BE2C (cell line): ENCODE data around the gene RAB11FIP4.

ENCODE experiments used
- DNase-seq: peaks from one replicate; pipeline ENCODE4 v3.0.0-alpha.2; 2020
- H3K27me3 ChIP-seq: fragments of 250-450 bp; sonication (Bioruptor Pico); 2 replicates; pipeline ENCODE4 v1.5.1; 2020; ENCODE audit warnings: mild to moderate bottlenecking
- H3K36me3 ChIP-seq: fragments of 250-450 bp; sonication (Bioruptor Pico); 2 replicates; pipeline ENCODE4 v1.5.1; 2020; ENCODE audit warnings: mild to moderate bottlenecking
- H3K4me1 ChIP-seq: fragments of 250-450 bp; sonication (Bioruptor Pico); 2 replicates; pipeline ENCODE4 v1.5.1; 2020
- H3K4me3 ChIP-seq: 2 replicates; pipeline ENCODE4 v1.5.1; 2011; ENCODE audit warnings: low read depth, low read length
- H3K9me3 ChIP-seq: fragments of 250-450 bp; sonication (Bioruptor Pico); 2 replicates; pipeline ENCODE4 v1.5.1; 2020
- CTCF ChIP-seq: IDR thresholded peaks from 2 replicates; pipeline ENCODE4 v1.5.1; 2012; ENCODE audit warnings: mild to moderate bottlenecking, low read depth, low read length

RAB11FIP4 gene

GRCh38 chr17:31452101-31452500, 60.6 kb downstream of the RAB11FIP4 start:
- TF ChIP-seq CTCF = no peak
- Histone ChIP-seq H3K36me3 (no peaks in the 10 kb centered on the region), H3K4me1 (no peaks in the 10 kb centered on the region), H3K9me3 (no peaks in the 10 kb centered on the region), H3K4me3 (no peak overlapping the region), H3K27me3 (no peaks in the 10 kb centered on the region)
- DNase-seq = no peak

GRCh38 chr17:31452561-31453110, 61.2 kb downstream of the RAB11FIP4 start:
- Histone ChIP-seq H3K27me3 (no peaks in the 10 kb centered on the region), H3K4me3 (no peak overlapping the region), H3K36me3 (no peaks in the 10 kb centered on the region), H3K9me3 (no peaks in the 10 kb centered on the region), H3K4me1 (no peaks in the 10 kb centered on the region)
- no peak for DNase-seq
- no peak for TF ChIP-seq CTCF

GRCh38 chr17:31453896-31454295, 62.4 kb downstream of the RAB11FIP4 start:
- Histone ChIP-seq H3K4me3 (no peak overlapping the region), H3K9me3 (no peaks in the 10 kb centered on the region), H3K36me3 (no peaks in the 10 kb centered on the region), H3K27me3 (no peaks in the 10 kb centered on the region), H3K4me1 (no peaks in the 10 kb centered on the region)
- TF ChIP-seq CTCF = no peak
- DNase-seq = no peak

- Histone ChIP-seq H3K27me3 (no peaks in the 10 kb centered on the region), H3K9me3 (no peaks in the 10 kb centered on the region), H3K4me1 (no peaks in the 10 kb centered on the region), H3K4me3 (no peak overlapping the region), H3K36me3 (no peaks in the 10 kb centered on the region)
- no peak for TF ChIP-seq CTCF
- no peak for DNase-seq
These were observed 65.3 kb downstream of the RAB11FIP4 start for GRCh38 chr17:31456814-31457213.

GRCh38 chr17:31457391-31458234, 66.1 kb downstream of the RAB11FIP4 start:
- no peak for TF ChIP-seq CTCF
- Histone ChIP-seq H3K36me3 (no peaks in the 10 kb centered on the region), H3K4me3 (no peak overlapping the region), H3K4me1 (no peaks in the 10 kb centered on the region), H3K9me3 (no peaks in the 10 kb centered on the region), H3K27me3 (no peaks in the 10 kb centered on the region)
- DNase-seq = no peak

GRCh38 chr17:31458829-31459228, 67.4 kb downstream of the RAB11FIP4 start:
- H3K4me3 ChIP-seq = no peak overlapping the region
- H3K9me3 ChIP-seq = no peaks in the 10 kb centered on the region
- no peaks in the 10 kb centered on the region for H3K36me3 ChIP-seq
- no peak for DNase-seq
- no peaks in the 10 kb centered on the region for H3K4me1 ChIP-seq
- H3K27me3 ChIP-seq = no peaks in the 10 kb centered on the region
- no peak for TF ChIP-seq CTCF
